ENCODE results near the gene ANO3.

GRCh38 chr11:26571861-26572654, 240.1 kb downstream of the ANO3 start, which contains the start of gene MUC15:
- TF ChIP-seq POLR2A (IDR thresholded peaks at IDR 0.05; ENCODE audit: low read length) (no peak), GATA1 (IDR thresholded peaks at IDR 0.05; ENCODE audit: low read depth, low read length) (no peak)
